ENCODE measurements around the gene TCAP. TPM values are rescaled to one million over a fixed set of nuclear protein-coding genes. Genes with fewer than 3 reads are reported as not detected.
"Not testable (repeated sequence)": the region's sequence is repeated elsewhere in the genome, so short reads cannot be mapped to it uniquely, and the experiment has no call there.

Gene TCAP
- total and polyA plus RNA-seq, 4 donors, result 0.82 to 1.4 (median 1.2) TPM

DNA sequence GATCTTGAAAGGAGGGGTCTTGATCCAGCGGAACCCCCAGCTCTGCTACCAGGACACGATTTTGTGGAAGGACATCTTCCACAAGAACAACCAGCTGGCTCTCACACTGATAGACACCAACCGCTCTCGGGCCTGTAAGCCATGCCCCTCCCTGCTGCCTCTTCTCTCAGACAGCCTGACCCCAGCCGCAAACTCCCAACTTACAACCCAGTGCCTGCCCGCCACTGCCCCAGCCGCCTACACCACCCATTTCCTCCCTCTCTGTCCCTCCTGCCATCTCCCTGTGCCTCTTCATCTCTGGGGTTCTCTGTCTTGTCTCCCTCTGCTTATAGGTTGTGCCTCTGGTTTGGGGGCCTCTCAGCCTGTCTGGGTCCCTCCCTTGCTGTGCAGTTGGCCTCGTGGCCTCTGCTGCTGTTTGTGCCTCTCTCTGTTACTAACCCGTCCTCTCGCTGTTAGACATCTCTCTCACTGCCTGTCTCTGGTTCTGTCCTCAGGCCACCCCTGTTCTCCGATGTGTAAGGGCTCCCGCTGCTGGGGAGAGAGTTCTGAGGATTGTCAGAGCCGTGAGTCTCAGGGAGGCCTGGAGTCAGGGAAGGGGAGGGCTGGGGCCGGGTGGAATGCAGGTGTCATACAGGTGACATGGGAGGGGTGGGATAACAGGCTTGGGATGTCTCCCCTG is 44.3 kb downstream of the TCAP start:
- Histone ChIP-seq H3K27me3 (ENCODE audit: control insufficient read depth in 3 of 3, insufficient read depth in 3 of 3, low read length in 2 of 3) (no peaks in the 10 kb centered on the region), H3K4me1 (ENCODE audit: control insufficient read depth in 5 of 5, insufficient read depth in 5 of 5, low read length in 5 of 5) (peaks cover 0 to 22% (median 11%) of the 10 kb centered on the region in 5 donors), H3K27ac (ENCODE audit: low read depth in 1 of 2, low read length in 1 of 2) (no peak overlapping the region), H3K36me3 (ENCODE audit: control insufficient read depth in 4 of 4, insufficient read depth in 4 of 4, low read length in 4 of 4) (peaks cover 0 to 36% (median 27%) of the 10 kb centered on the region in 4 donors), H3K9ac (ENCODE audit: insufficient read depth in 1 of 2, low read length in 2 of 2) (no peak overlapping the region), H3K9me3 (ENCODE audit: control insufficient read depth in 4 of 4, insufficient read depth in 3 of 4, low read length in 3 of 4) (no peaks in the 10 kb centered on the region), H3K4me3 (no peak overlapping the region)
- ATAC-seq (ENCODE audit: insufficient read depth, low FRiP score) (no peak), DNase-seq (no peak)
- WGBS, 2 donors, result 87 to 92% methylated on average over 14 of the region's 14 CpGs
- TF ChIP-seq, protein P1, sequence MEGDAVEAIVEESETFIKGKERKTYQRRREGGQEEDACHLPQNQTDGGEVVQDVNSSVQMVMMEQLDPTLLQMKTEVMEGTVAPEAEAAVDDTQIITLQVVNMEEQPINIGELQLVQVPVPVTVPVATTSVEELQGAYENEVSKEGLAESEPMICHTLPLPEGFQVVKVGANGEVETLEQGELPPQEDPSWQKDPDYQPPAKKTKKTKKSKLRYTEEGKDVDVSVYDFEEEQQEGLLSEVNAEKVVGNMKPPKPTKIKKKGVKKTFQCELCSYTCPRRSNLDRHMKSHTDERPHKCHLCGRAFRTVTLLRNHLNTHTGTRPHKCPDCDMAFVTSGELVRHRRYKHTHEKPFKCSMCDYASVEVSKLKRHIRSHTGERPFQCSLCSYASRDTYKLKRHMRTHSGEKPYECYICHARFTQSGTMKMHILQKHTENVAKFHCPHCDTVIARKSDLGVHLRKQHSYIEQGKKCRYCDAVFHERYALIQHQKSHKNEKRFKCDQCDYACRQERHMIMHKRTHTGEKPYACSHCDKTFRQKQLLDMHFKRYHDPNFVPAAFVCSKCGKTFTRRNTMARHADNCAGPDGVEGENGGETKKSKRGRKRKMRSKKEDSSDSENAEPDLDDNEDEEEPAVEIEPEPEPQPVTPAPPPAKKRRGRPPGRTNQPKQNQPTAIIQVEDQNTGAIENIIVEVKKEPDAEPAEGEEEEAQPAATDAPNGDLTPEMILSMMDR (IDR thresholded peaks at IDR 0.05; ENCODE audit: control extremely low read depth, extremely low read depth), result no peak

DNA sequence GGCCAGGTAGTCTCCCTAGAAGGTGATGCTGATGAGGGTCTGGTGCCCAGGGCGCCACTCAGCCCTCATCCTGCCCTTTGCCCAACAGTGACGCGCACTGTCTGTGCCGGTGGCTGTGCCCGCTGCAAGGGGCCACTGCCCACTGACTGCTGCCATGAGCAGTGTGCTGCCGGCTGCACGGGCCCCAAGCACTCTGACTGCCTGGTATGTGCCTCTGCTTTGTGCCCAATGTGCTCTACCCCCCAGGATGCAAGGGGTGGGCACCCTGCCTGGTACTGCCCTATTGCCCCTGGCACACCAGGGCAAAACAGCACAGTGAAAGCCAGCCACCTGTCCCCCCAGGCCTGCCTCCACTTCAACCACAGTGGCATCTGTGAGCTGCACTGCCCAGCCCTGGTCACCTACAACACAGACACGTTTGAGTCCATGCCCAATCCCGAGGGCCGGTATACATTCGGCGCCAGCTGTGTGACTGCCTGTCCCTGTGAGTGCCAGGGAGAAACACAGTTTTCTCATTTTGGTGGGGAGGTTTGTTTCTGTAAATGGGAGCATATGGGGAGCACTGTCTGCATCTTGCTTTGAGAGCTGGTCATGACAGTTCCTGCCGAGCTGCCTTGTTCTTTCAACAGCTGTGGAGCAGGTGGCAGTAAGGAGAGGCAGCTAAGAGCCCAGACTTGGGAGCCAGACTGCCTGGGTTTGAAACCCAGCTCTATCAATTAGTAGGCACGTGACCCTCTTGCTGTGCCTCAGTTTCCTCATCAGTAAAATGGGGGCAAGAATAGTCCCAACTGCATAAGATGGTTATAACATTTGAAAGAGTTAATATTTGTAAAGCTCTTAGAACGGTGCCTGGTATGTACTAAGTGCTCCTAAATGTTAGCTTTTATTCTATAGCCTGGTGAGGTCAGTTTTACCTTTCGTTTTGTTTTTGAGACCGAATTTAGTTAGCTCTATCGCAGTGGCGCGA is 45.1 kb downstream of the TCAP start:
- DNase-seq, result no peak
- 93 to 95% methylated on average over 18 to 20 of the region's 20 CpGs for WGBS, 2 donors
- TF ChIP-seq, protein P1 (IDR thresholded peaks at IDR 0.05; ENCODE audit: control extremely low read depth, extremely low read depth), result no peak

DNA sequence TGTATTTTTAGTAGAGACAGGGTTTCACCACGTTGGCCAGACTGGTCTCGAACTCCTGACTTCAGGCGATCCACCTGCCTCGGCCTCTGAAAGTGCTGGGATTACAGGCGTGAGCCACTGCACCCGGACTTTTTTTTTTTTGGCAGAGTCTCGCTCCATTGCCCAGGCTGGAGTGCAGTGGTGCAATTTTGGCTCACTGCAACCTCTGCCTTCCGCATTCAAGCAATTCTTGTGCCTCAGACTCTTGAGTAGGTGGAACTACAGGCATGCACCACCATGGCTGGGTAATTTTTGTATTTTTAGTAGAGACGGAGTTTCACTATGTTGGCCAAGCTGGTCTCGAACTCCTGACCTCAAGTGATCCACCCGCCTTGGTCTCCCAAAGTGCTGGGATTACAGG is 45.9 kb downstream of the TCAP start:
- 93 to 95% methylated on average over 11 of the region's 11 CpGs for WGBS, 2 donors
- ATAC-seq (ENCODE audit: insufficient read depth, low FRiP score); H3K27ac ChIP-seq (ENCODE audit: low read depth in 1 of 2, low read length in 1 of 2); H3K9me3 ChIP-seq (ENCODE audit: control insufficient read depth in 4 of 4, insufficient read depth in 3 of 4, low read length in 3 of 4); H3K27me3 ChIP-seq (ENCODE audit: control insufficient read depth in 3 of 3, insufficient read depth in 3 of 3, low read length in 2 of 3); H3K4me3 ChIP-seq; DNase-seq; H3K9ac ChIP-seq (ENCODE audit: insufficient read depth in 1 of 2, low read length in 2 of 2); H3K4me1 ChIP-seq (ENCODE audit: control insufficient read depth in 5 of 5, insufficient read depth in 5 of 5, low read length in 5 of 5): not testable (repeated sequence)
- peaks cover under 1 to 47% (median 35%) of the 10 kb centered on the region in 4 donors for H3K36me3 ChIP-seq (ENCODE audit: control insufficient read depth in 4 of 4, insufficient read depth in 4 of 4, low read length in 4 of 4)

More for the DNA sequence above, 45.1 kb downstream of the TCAP start:
- no peaks in the 10 kb centered on the region for H3K9me3 ChIP-seq (ENCODE audit: control insufficient read depth in 4 of 4, insufficient read depth in 3 of 4, low read length in 3 of 4)
- peaks cover 0 to 39% (median 29%) of the 10 kb centered on the region in 4 donors for H3K36me3 ChIP-seq (ENCODE audit: control insufficient read depth in 4 of 4, insufficient read depth in 4 of 4, low read length in 4 of 4)
- H3K9ac ChIP-seq (ENCODE audit: insufficient read depth in 1 of 2, low read length in 2 of 2), result no peak overlapping the region
- no peak overlapping the region for H3K4me3 ChIP-seq
- no peaks in the 10 kb centered on the region for H3K27me3 ChIP-seq (ENCODE audit: control insufficient read depth in 3 of 3, insufficient read depth in 3 of 3, low read length in 2 of 3)
- peaks cover 0 to 14% (median 6%) of the 10 kb centered on the region in 5 donors for H3K4me1 ChIP-seq (ENCODE audit: control insufficient read depth in 5 of 5, insufficient read depth in 5 of 5, low read length in 5 of 5)
- H3K27ac ChIP-seq (ENCODE audit: low read depth in 1 of 2, low read length in 1 of 2), result no peak overlapping the region
- no peak for ATAC-seq (ENCODE audit: insufficient read depth, low FRiP score)

DNA sequence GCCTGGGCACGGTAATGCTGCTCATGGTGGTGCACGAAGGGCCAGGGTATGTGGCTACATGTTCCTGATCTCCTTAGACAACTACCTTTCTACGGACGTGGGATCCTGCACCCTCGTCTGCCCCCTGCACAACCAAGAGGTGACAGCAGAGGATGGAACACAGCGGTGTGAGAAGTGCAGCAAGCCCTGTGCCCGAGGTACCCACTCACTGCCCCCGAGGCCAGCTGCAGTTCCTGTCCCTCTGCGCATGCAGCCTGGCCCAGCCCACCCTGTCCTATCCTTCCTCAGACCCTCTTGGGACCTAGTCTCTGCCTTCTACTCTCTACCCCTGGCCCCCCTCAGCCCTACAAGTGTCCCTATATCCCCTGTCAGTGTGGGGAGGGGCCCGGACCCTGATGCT is 46.7 kb downstream of the TCAP start:
- Histone ChIP-seq H3K4me3 (no peak overlapping the region), H3K27ac (ENCODE audit: low read depth in 1 of 2, low read length in 1 of 2) (no peak overlapping the region), H3K36me3 (ENCODE audit: control insufficient read depth in 4 of 4, insufficient read depth in 4 of 4, low read length in 4 of 4) (peaks cover 5 to 48% (median 39%) of the 10 kb centered on the region in 4 donors), H3K9ac (ENCODE audit: insufficient read depth in 1 of 2, low read length in 2 of 2) (no peak overlapping the region), H3K4me1 (ENCODE audit: control insufficient read depth in 5 of 5, insufficient read depth in 5 of 5, low read length in 5 of 5) (peaks cover 0 to 1% (median 0%) of the 10 kb centered on the region in 5 donors), H3K27me3 (ENCODE audit: control insufficient read depth in 3 of 3, insufficient read depth in 3 of 3, low read length in 2 of 3) (no peaks in the 10 kb centered on the region), H3K9me3 (ENCODE audit: control insufficient read depth in 4 of 4, insufficient read depth in 3 of 4, low read length in 3 of 4) (no peaks in the 10 kb centered on the region)
- DNase-seq (no peak), ATAC-seq (ENCODE audit: insufficient read depth, low FRiP score) (no peak)
- WGBS, 2 donors, result 93 to 95% methylated on average over 10 of the region's 10 CpGs
- TF ChIP-seq, protein P1 (IDR thresholded peaks at IDR 0.05; ENCODE audit: control extremely low read depth, extremely low read depth), result no peak

Data from lung (tissue), 12 donors.